GM12872 (cell line): ENCODE results near the gene ZNRF4.
A peak's percentile ranks its signal among the peaks of the same experiment; 100 is the strongest.

Experiments used
- TF ChIP-seq, protein P1 (sequence below): IDR thresholded peaks from 3 replicates; pipeline ENCODE4 v1.5.1; 2011; ENCODE audit warnings: low read depth, mild to moderate bottlenecking, low read length, moderate library complexity; ENCODE audit not compliant: insufficient read depth

The ZNRF4 gene

DNA sequence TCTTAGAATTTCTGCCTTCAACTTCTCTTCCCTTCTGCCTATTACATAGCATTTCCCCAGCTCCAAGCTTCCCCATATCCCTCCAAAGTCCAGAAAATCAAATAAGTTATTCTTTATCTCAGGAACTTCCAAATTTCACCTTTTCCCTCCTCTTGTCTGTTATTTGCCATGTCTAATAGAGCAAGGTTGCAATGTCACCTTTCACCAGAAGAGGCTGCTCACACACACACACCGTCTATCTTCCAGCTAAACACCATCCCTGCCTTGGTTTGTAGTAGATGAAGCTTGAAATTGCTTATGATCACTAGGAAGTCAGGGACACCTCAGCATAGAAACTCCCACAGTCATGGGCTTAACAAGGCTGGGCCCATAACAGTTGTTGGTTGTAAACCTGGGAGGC is 48.4 kb downstream of the ZNRF4 start:
- TF ChIP-seq, protein P1, sequence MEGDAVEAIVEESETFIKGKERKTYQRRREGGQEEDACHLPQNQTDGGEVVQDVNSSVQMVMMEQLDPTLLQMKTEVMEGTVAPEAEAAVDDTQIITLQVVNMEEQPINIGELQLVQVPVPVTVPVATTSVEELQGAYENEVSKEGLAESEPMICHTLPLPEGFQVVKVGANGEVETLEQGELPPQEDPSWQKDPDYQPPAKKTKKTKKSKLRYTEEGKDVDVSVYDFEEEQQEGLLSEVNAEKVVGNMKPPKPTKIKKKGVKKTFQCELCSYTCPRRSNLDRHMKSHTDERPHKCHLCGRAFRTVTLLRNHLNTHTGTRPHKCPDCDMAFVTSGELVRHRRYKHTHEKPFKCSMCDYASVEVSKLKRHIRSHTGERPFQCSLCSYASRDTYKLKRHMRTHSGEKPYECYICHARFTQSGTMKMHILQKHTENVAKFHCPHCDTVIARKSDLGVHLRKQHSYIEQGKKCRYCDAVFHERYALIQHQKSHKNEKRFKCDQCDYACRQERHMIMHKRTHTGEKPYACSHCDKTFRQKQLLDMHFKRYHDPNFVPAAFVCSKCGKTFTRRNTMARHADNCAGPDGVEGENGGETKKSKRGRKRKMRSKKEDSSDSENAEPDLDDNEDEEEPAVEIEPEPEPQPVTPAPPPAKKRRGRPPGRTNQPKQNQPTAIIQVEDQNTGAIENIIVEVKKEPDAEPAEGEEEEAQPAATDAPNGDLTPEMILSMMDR, result peak; percentile 45; the same call in 2 of the 3 replicates

DNA sequence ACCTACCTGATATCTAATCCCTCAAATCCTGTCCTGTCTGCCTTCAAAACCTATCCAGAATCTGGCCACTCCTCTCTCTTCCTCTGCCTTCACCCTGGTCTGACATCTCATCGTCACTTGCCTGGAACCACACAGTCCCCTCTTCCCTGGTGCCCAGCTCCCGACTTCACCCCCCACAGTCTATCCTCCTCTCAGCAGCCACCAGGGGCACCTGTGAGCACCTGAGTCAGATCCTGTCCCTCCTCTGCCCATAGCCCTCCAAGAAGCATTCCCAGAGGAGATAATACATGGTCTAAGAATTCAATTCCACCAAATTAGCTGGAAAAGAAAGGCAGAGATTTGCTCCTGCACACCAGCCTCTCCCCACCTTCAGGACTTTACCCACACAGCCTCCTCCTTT is 48.9 kb downstream of the ZNRF4 start:
- TF ChIP-seq, protein P1, result peak; percentile 32; the same call in 2 of the 3 replicates
